Activated CD8-positive, alpha-beta memory T cell treated with anti-CD3 and anti-CD28 coated beads for 48 hours (primary cell): ENCODE data around the gene SPON2.

Source experiments
- DNase-seq, 3 experiments: peaks; one replicate each; pipeline ENCODE4 v3.0.0-alpha.2; 2020; ENCODE audit warnings: low read depth in 2 of 3, low spot score in 2 of 3

SPON2 gene

GRCh38 chr4:1172228-1172851, at the start of gene SPON2:
Gene SPON2, minus strand, starts transcription at chr4:1172583.
- DNase-seq, result no peak

- no peak for DNase-seq
Measured at GRCh38 chr4:1221155-1221870, 48.9 kb upstream of the SPON2 start.

GRCh38 chr4:1220566-1220965, 48.2 kb upstream of the SPON2 start:
- DNase-seq, result no peak

- DNase-seq, result no peak
Measured at GRCh38 chr4:1219566-1219950, 47.2 kb upstream of the SPON2 start.

- DNase-seq, result no peak
Measured at GRCh38 chr4:1218634-1219565, 46.5 kb upstream of the SPON2 start.

GRCh38 chr4:1217366-1217765, 45.0 kb upstream of the SPON2 start:
- DNase-seq, result no peak

GRCh38 chr4:1216869-1217294, 44.5 kb upstream of the SPON2 start:
- peak; percentile 44 to 59 (median 55) for DNase-seq

GRCh38 chr4:1216076-1216614, 43.8 kb upstream of the SPON2 start:
- no peak for DNase-seq

- no peak for DNase-seq
Measured at GRCh38 chr4:1215141-1216075, 43.0 kb upstream of the SPON2 start.

GRCh38 chr4:1214101-1215095, 42.0 kb upstream of the SPON2 start:
- DNase-seq, result no peak

GRCh38 chr4:1213336-1213995, 41.1 kb upstream of the SPON2 start:
- no peak for DNase-seq

GRCh38 chr4:1212546-1213335, 40.4 kb upstream of the SPON2 start:
- no peak for DNase-seq

GRCh38 chr4:1211891-1212545, 39.6 kb upstream of the SPON2 start:
- no peak for DNase-seq

- no peak for DNase-seq
Measured at GRCh38 chr4:1211371-1211770, 39.0 kb upstream of the SPON2 start.

GRCh38 chr4:1210971-1211370, 38.6 kb upstream of the SPON2 start:
- no peak for DNase-seq

GRCh38 chr4:1210241-1210841, 38.0 kb upstream of the SPON2 start:
- DNase-seq, result no peak

GRCh38 chr4:1209821-1210220, 37.4 kb upstream of the SPON2 start:
- no peak for DNase-seq
